GM23338 (cell line): ENCODE results near the gene CISD1.
A peak's percentile ranks its signal among the peaks of the same experiment; 100 is the strongest.

Experiments
- CREB1 ChIP-seq: fragments of 250-450 bp; sonication (Bioruptor Pico); IDR thresholded peaks from 2 replicates; pipeline ENCODE4 v1.5.0; 2020; ENCODE audit warnings: low read depth, mild to moderate bottlenecking, moderate library complexity
- CTCF ChIP-seq, 2 experiments: fragments of 200-600 bp in 1 of 2; sonication (generic) in 1 of 2; conservative IDR thresholded peaks; 2 replicates each; pipeline versions ENCODE4 v1.5.1 to v1.6.1; 2016 to 2017; ENCODE audit warnings: antibody characterized with exemption in 2 of 2, low read depth in 2 of 2, mild to moderate bottlenecking in 2 of 2, moderate library complexity in 1 of 2
- EZH2 ChIP-seq: fragments of 200-600 bp; sonication (generic); IDR thresholded peaks from one replicate; pipeline ENCODE4 v1.8.0; 2017; ENCODE audit warnings: antibody characterized with exemption, mild to moderate bottlenecking, low read depth; ENCODE audit not compliant: unreplicated experiment
- EZH2phosphoT487 ChIP-seq: fragments of 200-600 bp; sonication (generic); IDR thresholded peaks from one replicate; pipeline ENCODE4 v1.8.1; 2018; ENCODE audit warnings: antibody characterized with exemption; ENCODE audit not compliant: unreplicated experiment
- JUNB ChIP-seq: IDR thresholded peaks from one replicate; pipeline ENCODE4 v1.6.1; 2016; ENCODE audit warnings: antibody characterized with exemption; ENCODE audit not compliant: unreplicated experiment
- POLR2AphosphoS5 ChIP-seq: IDR thresholded peaks from 2 replicates; pipeline ENCODE4 v1.6.1; 2016; ENCODE audit warnings: antibody characterized with exemption, low read depth
- ZNF114 ChIP-seq: fragments of 250-450 bp; sonication (Bioruptor Pico); IDR thresholded peaks from 2 replicates; pipeline ENCODE4 v1.5.0; 2020; ENCODE audit warnings: mild to moderate bottlenecking, moderate library complexity

GRCh38 chr10:58268946-58269781, at the start of gene CISD1:
- no peak for TF ChIP-seq ZNF114 (CRISPR knock-in tag)
- no peak for TF ChIP-seq CTCF (conservative IDR thresholded peaks at IDR 0.05; ENCODE audit: low read depth in 2 of 2)
- no peak for TF ChIP-seq JUNB
- no peak for TF ChIP-seq EZH2phosphoT487
- TF ChIP-seq CREB1 (CRISPR knock-in tag): peak; percentile 50; the same call in 1 of the 2 replicates
- no peak for TF ChIP-seq EZH2
- peak; percentile 93 for TF ChIP-seq POLR2AphosphoS5
